GM12878 (cell line): Measurements from ENCODE around the gene GABBR2. TPM values are rescaled to one million over a fixed set of nuclear protein-coding genes. Genes with fewer than 3 reads are reported as not detected.

ENCODE experiments used
- ATF7 ChIP-seq: fragments of 450-650 bp; IDR thresholded peaks from 2 replicates; pipeline ENCODE4 v1.6.1; 2016; ENCODE audit warnings: low read depth, mild to moderate bottlenecking
- EGR1 ChIP-seq, 2 experiments: IDR thresholded peaks; 1 replicate in 1 of 2; 2 replicates in 1 of 2; pipeline ENCODE4 v1.6.1; 2011 to 2012; ENCODE audit warnings: low read depth in 2 of 2, low read length in 2 of 2, borderline replicate concordance in 1 of 2, mild to moderate bottlenecking in 1 of 2, moderate library complexity in 1 of 2
- HDAC2 ChIP-seq: fragments of 200-600 bp; sonication (generic); IDR thresholded peaks from 2 replicates; pipeline ENCODE4 v1.6.1; 2017
- KAT2A ChIP-seq: conservative IDR thresholded peaks from 2 replicates; pipeline ENCODE4 v1.6.1; 2011; ENCODE audit warnings: low read depth, low read length; ENCODE audit not compliant: control insufficient read depth
- POU2F2 ChIP-seq: IDR thresholded peaks from 3 replicates; pipeline ENCODE4 v1.6.1; 2011; ENCODE audit warnings: low read depth, mild to moderate bottlenecking, low read length, borderline replicate concordance
- RELA ChIP-seq: fragments of 450-650 bp; IDR thresholded peaks from 2 replicates; pipeline ENCODE4 v1.8.0; 2014; ENCODE audit warnings: borderline replicate concordance; ENCODE audit not compliant: partially characterized antibody
- TAF1 ChIP-seq: IDR thresholded peaks from 2 replicates; pipeline ENCODE4 v1.6.1; 2011; ENCODE audit warnings: mild to moderate bottlenecking, low read depth, low read length, borderline replicate concordance
- USF1 ChIP-seq: IDR thresholded peaks from 2 replicates; pipeline ENCODE4 v1.6.1; 2011; ENCODE audit warnings: borderline replicate concordance, low read depth, mild to moderate bottlenecking, moderate library complexity, mixed read lengths, low read length; ENCODE audit not compliant: insufficient read depth; ENCODE audit errors: extremely low read length
- ZNF592 ChIP-seq: fragments of 450-650 bp; IDR thresholded peaks from 2 replicates; pipeline ENCODE4 v1.6.1; 2017; ENCODE audit warnings: mild to moderate bottlenecking, moderate library complexity
- polyA plus RNA-seq, 11 experiments: library from polyadenylated mRNA; depleted of rRNA in 4 of 11; unstranded in 6 of 11; stranded (reverse) in 5 of 11; fragments of >200 nt; fragmentation: Nextera tagmentation in 4 of 11; fragmentation: Illumina TruSeq in 1 of 11; extraction: Ambion mirVana in 4 of 11; extraction: Trizol in 1 of 11; gene quantifications; 1 replicate in 1 of 11; 2 replicates in 10 of 11; pipeline versions ENCODE4 v1.2.1 to v1.2.3, GENCODE V29; 2011 to 2016; ENCODE audit warnings: inconsistent platforms in 2 of 11, missing spikeins in 2 of 11, low read depth in 1 of 11
- total RNA-seq, 4 experiments: library from RNA; depleted of rRNA in 3 of 4; stranded (reverse); fragments of >200 nt in 3 of 4; fragmentation: Illumina TruSeq in 1 of 4; extraction: Trizol in 1 of 4; gene quantifications; 2 replicates each; pipeline versions ENCODE4 v1.2.1 to v1.2.3, GENCODE V29; 2013 to 2021

GABBR2 gene
- total and polyA plus RNA-seq, 10 of the 15 experiments (the other 5 are each of a cell fraction or from before 2014, with no cell fraction given), result 0.02 to 2.2 (median 0.06) TPM; not detected in 2

- TF ChIP-seq TAF1, result no peak
- no peak for TF ChIP-seq RELA
- no peak for TF ChIP-seq HDAC2
- TF ChIP-seq EGR1 (IDR thresholded peaks at IDR 0.05; ENCODE audit: borderline replicate concordance in 1 of 2, low read depth in 2 of 2, low read length in 2 of 2), result no peak
- no peak for TF ChIP-seq USF1
- TF ChIP-seq ATF7, result no peak
- TF ChIP-seq POU2F2, result no peak
- no peak for TF ChIP-seq ZNF592
- TF ChIP-seq KAT2A, result no peak
These were observed 337.8 kb downstream of the GABBR2 start (continued) for GRCh38 chr9:98370976-98371315.
